Right lobe of liver (tissue), 4 donors: ENCODE results near the gene GMDS.

ENCODE experiments used
- POLR2A ChIP-seq: fragments of 450-650 bp; IDR thresholded peaks from one replicate; pipeline ENCODE4 v1.6.1; 2017; ENCODE audit warnings: antibody characterized with exemption, mild to moderate bottlenecking
- TF ChIP-seq, protein P1 (sequence below), 4 donors: fragments of 200-600 bp in 3 of 4; fragments of 450-650 bp in 1 of 4; IDR thresholded peaks; one replicate each; pipeline versions ENCODE4 v1.5.1 to v1.8.0; 2016 to 2022; ENCODE audit warnings: antibody characterized with exemption in 4 of 4, mild to moderate bottlenecking in 2 of 4
- donor health status: DM: no; HTN: no; CAD: no.
- donor health status: DM: no; HTN: no; CAD: no.
- donor health status: DM: no; HTN: yes; CAD: no.

DNA sequence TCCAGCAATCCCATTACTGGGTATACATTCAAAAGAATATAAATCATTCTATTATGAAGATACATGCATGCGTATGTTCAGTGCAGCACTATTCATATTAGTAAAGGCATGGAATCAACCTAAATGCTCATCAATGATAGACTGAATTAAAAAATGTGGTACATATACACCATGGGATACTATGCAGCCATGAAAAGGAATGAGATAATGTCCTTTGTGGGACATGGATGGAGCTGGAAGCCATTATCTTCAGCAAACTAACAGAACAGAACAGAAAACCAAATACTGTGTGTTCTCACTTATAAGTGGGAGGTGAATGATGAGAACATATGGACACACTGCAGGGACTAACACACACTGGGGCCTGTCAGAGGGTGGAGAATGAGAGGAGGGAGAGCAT lies 261.6 kb downstream of the GMDS start:
- TF ChIP-seq, protein P1, sequence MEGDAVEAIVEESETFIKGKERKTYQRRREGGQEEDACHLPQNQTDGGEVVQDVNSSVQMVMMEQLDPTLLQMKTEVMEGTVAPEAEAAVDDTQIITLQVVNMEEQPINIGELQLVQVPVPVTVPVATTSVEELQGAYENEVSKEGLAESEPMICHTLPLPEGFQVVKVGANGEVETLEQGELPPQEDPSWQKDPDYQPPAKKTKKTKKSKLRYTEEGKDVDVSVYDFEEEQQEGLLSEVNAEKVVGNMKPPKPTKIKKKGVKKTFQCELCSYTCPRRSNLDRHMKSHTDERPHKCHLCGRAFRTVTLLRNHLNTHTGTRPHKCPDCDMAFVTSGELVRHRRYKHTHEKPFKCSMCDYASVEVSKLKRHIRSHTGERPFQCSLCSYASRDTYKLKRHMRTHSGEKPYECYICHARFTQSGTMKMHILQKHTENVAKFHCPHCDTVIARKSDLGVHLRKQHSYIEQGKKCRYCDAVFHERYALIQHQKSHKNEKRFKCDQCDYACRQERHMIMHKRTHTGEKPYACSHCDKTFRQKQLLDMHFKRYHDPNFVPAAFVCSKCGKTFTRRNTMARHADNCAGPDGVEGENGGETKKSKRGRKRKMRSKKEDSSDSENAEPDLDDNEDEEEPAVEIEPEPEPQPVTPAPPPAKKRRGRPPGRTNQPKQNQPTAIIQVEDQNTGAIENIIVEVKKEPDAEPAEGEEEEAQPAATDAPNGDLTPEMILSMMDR (IDR thresholded peaks at IDR 0.05), result no peak
- TF ChIP-seq POLR2A, result no peak
